Lower leg skin (tissue), 3 donors: ENCODE data around the gene OLFM4.

Experiments
- POLR2A ChIP-seq, 2 donors: fragments of 450-650 bp; IDR thresholded peaks; one replicate each; pipeline ENCODE4 v1.6.1; 2016 to 2017; ENCODE audit warnings: antibody characterized with exemption in 2 of 2, mild to moderate bottlenecking in 1 of 2, moderate library complexity in 1 of 2
- TF ChIP-seq, protein P1 (sequence below), 3 donors: fragments of 450-650 bp; IDR thresholded peaks; one replicate each; pipeline ENCODE4 v1.5.1; 2016; ENCODE audit warnings: antibody characterized with exemption in 3 of 3, mild to moderate bottlenecking in 3 of 3, moderate library complexity in 2 of 3

DNA sequence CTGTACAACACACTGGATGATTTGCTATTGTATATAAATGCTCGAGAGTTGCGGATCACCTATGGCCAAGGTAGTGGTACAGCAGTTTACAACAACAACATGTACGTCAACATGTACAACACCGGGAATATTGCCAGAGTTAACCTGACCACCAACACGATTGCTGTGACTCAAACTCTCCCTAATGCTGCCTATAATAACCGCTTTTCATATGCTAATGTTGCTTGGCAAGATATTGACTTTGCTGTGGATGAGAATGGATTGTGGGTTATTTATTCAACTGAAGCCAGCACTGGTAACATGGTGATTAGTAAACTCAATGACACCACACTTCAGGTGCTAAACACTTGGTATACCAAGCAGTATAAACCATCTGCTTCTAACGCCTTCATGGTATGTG, 21.5 kb downstream of the OLFM4 start:
- TF ChIP-seq, protein P1, sequence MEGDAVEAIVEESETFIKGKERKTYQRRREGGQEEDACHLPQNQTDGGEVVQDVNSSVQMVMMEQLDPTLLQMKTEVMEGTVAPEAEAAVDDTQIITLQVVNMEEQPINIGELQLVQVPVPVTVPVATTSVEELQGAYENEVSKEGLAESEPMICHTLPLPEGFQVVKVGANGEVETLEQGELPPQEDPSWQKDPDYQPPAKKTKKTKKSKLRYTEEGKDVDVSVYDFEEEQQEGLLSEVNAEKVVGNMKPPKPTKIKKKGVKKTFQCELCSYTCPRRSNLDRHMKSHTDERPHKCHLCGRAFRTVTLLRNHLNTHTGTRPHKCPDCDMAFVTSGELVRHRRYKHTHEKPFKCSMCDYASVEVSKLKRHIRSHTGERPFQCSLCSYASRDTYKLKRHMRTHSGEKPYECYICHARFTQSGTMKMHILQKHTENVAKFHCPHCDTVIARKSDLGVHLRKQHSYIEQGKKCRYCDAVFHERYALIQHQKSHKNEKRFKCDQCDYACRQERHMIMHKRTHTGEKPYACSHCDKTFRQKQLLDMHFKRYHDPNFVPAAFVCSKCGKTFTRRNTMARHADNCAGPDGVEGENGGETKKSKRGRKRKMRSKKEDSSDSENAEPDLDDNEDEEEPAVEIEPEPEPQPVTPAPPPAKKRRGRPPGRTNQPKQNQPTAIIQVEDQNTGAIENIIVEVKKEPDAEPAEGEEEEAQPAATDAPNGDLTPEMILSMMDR (IDR thresholded peaks at IDR 0.05) = no peak
- no peak for TF ChIP-seq POLR2A (IDR thresholded peaks at IDR 0.05)
